ENCODE measurements around the gene INPP5A.
"Not testable (repeated sequence)": the region's sequence is repeated elsewhere in the genome, so short reads cannot be mapped to it uniquely, and the experiment has no call there.

The INPP5A gene

DNA sequence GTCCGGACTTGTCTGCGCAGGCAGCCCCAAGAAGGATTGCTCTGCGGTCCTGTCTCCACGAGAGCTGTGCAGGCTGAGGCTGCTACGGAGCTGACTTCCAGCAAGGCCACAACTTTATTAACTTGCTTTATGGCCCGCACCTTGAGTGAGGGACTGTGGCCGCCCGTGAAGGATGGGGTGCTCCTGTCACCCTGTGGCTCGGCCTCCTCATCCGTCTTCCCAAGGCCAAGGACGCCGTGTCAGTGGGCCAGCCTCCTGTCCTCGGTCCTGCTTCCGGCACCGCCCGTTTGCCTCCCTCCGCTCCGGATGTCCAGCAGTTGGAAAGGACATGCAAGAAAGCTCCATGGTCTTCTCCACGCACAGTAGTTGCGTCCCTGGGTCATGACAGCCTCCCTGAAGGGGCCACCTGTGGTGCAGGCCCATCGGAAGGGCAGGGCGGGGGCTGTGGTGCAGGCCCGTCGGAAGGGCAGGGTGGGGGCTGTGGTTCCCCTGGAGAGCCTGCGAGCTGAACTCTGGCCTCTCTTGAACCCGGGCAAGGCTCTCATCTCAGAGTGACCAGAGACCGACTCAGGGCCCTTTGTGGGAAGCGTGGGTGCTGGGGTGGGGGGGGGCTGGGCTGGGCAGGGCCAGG, 161.3 kb downstream of the INPP5A start:
- DNase-seq, result no peak

DNA sequence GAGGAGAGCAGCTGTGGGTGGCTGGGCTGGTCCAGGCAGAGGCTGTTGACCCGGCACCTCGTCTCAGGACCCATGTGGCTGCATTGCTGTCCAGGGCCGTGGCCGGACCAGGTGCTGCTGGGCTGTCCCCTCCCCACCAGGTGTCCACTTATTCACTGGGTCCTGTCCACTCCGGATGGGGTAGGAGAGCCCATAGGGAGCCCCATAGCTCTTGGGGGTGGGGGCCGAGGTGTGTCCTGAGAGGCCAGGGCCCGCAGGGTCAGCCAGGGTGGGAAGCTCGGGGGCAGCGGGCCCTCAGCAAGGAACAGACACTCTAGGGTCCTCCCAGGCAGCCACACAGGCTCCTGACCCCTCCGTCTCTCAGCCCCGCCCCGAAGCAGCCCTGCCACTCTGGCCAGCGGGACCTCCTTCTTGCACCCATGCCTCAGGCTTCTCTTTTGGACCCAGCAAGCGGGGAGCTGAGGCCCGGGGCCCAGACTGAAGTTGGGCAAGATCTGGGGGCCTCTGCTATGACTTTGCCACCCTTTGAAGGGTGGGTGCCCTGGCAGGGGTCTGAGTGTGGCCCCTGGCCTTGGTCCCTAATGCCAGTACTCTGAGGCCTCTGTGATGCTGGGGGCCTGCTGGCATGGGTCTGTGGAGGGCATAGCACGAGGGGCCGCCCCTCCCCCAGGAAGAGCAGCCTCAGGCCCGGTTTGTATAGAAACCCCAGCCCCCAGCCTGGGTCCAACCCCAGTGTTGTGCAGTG, 162.0 kb downstream of the INPP5A start:
- no peak for DNase-seq

DNA sequence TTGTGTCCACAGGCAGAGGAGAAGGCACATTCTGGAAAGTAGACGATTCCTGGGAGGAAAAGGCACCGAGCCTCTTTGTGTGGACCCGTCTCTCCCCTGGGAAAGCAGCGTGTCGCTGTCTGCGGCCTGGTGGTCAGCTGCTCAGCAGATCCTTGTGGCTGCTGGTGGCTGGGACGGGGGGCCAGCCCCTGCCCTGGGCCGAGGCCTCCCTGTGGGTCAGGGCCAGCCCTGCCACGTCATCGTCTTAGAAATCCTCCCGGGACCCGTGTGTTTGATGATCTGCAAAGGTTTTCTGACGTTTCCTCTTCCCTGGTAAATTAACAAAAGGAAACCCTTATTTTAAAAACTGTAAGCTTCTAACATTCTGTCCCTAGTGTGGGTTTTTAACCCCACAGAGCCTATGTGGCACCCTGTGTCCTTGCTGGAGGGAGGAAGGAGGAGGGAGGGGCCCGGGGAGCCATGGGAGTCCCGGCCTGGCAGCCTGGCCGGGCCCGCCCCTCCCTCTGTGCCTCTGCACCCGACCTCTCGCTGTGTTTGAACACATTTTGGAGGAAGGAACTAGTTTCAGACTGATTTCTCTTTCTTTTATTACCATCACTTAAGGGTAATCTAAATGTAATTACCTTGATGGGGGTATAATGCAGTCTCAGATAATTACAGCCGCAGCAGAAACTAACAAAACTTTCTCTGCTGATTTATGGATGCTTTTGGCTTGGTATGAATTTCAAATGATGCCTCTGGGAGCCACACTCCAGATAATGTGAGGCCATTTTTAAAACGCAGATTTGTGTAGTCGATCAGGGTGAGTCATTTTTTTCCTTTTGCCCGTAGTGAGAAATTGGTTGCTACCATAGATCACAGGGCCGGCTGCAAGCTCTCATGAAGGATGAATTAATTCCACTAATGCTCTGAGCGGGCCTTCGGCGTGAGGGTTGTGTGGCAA, 162.8 kb downstream of the INPP5A start:
- peak; percentile 28 for DNase-seq

DNA sequence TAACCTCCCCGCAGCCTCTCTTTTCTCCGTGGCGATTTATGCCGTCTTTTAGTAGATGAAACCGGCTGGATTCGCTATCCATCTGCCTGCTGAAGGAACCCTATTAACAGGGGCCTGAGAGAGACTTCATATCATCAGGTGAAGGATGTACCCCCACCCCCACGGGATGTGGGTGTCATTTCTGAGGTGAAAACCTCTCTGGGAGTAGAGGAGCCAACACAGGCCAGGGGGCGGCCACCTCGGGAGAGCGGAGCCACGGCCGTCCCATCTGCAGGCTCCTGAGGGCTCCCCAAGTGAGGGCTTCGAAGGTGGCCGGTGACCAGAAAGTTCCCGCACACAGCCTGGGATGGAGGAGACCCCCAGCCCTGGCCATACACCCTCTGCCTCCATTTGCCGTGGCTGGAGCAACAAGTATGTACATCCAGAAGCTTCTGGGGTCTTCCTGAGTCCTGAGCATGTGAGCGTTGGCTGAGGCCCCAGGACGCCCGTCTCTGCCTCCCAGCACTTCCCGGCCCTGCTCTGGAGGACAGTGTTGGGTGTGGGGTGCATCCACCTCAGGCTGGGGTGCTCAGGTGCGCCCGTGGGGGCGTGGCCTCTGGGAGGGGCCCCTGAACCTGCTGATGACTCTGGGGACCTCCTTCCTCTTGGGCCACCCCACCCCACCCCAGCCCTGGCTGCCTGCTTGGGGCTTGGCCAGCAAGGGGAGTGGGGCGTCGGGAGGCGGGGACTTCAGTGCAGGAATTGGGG, 163.7 kb downstream of the INPP5A start:
- no peak for DNase-seq

DNA sequence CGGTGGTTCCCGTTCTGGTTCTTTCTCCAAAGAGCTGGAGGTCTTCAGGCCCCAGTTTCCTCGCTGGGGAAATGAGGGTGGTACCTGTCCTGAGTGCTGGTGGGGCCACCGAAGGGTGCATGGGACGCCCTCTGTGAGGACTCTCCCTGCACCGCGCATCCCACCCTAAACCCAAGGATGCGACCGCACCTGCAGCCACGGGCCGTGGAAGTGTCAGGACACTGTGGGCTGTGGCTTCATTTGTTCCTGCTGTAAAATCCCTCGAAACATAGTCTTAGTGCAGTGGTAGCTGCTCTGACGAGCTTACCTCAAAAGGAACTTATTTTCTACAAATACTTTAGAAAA, 164.2 kb downstream of the INPP5A start:
- no peak for DNase-seq

DNA sequence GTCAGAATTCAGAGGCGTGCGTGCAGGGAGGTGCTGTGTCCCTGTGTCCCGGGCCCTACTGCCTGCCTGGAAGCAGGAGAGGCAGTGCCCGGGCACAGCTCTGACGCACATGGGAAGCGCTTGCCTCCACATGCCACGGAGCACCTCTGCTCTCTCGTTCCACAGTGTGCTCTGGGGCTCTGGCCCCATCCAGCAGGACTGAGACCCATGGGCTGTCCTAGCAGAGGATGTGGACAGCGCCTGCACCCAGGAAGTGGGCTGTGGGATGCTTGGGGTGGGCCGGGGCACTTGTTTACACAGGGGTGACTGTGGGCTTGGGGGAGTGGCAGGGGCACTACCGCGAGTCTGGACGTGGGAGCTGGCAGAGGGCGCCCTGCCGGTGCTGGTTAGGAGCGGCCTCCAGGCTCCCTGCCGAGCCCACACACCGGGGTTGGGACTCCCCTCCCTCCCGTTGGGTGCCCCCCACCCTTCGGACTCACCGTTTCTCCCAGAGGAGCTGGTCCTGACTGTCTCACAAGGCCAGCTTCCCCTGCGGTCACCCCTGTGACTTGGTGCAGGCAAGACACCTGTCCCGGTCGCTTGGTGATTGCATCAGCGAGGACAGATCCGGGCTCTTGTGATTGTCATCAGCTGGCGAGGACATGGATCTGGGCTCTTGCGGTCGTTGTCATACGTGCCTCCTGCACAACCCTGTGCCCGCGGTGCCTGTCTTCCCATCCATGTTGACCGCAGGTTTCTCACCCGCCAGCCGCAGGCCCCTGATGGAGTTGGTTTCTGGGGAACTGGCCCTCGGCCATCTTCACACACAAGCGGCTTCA, 165.2 kb downstream of the INPP5A start:
- DNase-seq, result no peak

DNA sequence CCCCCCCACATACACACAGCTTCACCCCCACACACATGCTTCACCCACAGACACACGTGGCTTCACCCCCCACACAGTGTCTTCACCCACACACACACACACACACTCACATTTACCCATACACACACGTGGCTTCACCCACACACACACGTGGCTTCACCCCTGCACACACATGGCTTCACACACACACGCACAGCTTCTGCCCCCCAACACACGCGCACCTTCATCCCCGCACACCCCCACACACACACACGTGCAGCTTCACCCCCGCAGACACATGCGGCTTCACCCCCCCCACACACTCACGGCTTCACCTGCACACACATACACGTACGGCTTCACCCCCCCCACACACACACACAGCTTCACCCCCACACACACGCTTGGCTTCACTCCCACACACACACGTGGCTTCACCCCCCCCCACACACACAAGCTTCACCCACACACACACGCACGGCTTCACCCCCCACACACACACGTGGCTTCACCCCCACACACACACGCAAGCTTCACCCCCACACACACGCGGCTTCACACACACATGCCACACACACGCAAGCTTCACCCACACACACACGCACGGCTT, 165.9 kb downstream of the INPP5A start:
- DNase-seq, result no peak

DNA sequence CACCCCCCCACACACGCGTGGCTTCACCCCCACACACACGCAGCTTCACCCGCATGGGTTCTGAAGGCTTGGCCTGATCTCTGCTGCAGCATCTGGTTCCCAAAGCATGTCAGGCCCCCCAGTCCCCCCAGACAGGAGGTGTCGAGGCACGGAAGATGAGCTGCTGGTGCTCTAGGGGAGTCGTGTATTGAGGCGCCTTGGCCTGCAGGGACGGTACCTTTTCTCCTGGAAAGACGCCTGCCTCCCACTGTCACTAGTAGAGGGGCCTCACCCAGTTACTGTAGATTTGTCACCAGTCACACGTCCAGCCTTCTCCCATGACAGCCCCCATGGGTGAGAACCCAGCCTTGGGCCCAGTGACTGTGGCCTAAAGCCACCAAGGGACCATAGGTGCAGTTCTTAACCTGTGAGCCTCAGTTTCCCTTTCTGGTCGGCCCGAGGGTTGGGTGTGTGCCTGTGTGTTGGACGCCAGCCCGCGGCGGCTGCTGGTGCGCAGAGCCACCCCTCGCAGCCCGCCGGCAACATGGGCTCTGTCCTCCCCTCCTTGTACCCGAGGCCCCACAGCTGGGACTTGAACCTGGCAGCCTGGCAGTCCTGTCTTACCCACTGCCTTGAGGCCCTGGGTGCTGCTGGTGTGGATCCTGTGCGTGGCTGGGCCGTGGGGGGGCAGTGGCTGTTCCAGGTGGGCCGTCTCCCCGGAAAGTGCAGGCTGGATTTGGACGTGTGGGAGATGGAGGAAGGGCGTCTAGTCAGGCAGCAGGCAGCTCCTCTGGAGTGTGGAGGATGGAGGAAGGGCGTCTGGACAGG, 166.6 kb downstream of the INPP5A start:
- DNase-seq, result no peak

DNA sequence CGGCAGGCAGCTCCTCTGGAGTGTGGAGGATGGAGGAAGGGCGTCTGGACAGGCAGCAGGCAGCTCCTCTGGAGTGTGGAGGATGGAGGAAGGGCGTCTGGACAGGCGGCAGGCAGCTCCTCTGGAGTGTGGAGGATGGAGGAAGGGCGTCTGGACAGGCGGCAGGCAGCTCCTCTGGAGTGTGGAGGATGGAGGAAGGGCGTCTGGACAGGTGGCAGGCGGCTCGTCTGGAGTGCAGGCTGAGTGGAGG, 167.2 kb downstream of the INPP5A start:
- DNase-seq, result not testable (repeated sequence)

DNA sequence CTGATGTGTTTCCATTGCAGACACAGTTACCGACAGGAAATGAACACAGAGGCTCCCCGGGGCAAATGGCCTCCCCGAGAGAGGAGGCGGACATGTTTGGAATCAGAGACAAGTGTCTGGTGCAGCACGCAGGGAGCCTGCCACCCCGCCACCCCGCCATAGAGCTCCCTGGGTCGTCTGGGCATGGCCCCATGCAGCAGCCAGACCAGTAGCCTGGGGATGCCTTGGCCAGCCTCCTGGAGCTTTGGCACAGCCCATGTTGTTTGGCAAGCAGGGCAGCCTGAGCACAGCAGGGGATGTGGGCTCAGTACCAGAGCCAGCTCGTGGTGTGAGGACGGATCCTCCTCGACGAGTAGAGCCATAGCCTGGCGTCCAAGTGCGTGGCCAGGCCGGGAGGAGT, 167.6 kb downstream of the INPP5A start:
- DNase-seq, result no peak

DNA sequence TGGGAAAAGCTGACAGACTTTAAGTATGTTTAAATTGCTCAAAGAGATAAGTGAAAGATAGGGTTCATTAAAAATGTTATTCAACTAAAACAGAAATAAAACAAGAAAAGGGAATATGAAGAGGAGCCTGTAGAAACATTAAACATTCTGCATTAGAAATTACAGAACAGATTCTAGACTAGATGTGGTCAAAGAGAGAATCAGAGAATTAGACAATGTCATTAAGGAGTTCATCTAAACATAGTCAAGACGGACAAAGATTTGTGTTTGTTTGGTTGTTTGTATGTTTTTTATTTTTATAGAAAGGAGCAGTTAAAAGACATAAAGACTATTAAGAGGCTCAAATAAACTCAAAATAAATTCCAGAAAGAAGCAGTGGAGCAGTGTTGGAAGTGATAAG, 168.4 kb downstream of the INPP5A start:
- no peak for DNase-seq

DNA sequence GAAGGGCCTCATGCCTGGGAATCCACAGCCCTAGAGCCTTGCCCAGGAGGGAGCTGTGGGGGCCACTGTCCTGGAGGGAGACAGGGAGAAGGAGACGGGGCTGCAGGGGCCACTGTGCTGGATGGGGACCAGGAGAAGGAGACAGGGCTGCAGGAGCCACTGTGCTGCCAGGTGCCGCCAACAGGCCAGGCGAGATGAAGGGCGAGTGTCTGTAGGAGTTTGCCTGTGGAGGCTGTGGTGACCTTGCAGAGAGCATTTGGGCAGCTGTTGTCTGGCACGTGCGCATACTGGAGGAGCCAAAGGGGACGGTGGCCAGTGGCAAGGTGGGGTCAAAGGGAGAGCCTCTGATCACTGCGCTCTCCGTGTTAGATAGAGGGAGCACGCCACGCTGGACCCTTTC, 169.1 kb downstream of the INPP5A start:
- DNase-seq, result no peak

DNA sequence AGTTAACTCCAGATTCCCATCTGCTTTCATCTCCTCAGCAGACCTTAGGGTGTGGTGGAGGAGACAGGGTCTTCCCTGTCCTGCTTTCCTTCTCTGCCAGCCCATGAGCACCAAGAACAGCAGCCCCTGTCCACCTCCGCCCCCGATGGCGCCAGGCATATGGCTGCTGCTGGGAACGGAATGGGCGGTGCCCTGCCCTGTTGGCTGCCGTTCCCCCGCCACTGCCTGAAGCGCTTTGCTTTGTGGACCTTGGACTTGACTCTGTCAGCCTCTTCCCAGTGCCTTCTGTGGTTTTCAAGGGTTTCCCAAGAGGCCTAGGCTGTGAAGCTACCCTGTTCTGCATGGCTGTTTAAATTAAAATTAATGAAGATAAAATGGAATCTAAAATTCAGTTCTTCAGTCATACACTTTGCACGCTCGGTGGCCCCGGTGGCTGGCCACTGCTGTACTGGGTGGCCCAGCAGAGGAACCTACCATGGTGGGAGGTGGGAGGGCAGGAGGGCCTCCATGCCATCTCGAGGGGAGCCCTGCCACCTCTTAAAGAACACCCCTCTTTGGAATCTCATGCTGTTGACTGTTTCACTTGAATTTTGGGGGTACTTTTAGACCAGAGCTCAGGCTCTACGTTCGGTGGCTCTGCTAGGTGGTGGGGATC, 169.7 kb downstream of the INPP5A start:
- DNase-seq, result no peak

DNA sequence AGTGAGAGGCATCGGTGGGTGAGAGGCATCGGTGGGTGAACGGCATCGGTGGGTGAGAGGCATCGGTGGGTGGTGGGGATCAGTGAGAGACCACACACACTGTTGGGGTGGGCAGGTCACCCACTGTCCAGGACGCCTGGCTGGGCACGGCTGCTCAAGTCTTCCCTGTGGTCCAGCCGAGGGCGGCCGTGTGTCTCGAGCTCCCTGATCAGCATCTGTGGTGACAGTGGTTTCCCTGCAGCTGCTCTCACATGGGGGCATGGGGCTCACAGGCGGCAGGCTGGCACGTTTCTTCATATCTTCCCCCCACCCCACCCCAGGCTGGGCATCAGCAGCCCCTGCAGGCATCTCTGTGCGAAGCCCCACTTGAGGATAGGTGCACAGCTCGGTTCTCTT, 170.2 kb downstream of the INPP5A start:
- DNase-seq, result no peak

DNA sequence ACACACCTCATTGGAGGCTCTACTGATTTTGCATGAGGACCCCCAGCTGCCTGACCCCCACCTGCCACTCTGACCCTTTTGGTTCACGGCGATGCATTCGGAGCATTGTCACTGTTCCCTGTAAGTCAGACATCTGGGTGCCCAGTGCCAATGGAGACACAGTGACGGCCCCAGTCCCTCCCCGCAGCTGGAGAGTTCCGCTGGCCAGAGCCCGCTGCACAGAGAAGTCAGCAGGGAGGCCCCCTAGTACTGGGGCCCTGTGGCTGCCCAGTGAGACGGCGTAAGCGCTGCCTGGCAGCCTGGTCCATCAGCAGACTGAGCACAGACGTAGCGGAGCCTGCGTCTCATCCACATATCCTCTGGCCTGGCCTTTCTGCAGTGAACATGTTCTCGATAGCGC, 170.9 kb downstream of the INPP5A start:
- no peak for DNase-seq

DNA sequence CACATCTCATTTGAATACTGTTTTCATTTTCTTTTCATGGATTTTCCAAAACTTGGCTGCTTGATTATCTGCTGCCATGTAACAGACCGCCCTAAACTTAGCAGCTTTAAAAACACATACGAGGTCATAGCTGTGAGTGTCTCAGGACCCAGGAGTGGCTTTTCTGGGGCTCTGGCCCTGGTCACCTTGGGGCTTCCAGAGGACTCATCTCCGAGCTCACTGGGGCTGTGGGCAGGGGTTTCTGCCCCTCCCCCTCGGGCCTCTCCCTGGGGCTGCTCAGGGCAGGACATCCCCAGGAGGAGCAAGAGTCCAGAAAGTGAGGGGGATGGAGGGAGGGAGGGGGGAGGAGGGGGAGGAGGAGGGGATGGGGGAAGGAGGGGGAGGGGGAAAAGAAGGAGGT, 171.3 kb downstream of the INPP5A start:
- DNase-seq, result no peak

DNA sequence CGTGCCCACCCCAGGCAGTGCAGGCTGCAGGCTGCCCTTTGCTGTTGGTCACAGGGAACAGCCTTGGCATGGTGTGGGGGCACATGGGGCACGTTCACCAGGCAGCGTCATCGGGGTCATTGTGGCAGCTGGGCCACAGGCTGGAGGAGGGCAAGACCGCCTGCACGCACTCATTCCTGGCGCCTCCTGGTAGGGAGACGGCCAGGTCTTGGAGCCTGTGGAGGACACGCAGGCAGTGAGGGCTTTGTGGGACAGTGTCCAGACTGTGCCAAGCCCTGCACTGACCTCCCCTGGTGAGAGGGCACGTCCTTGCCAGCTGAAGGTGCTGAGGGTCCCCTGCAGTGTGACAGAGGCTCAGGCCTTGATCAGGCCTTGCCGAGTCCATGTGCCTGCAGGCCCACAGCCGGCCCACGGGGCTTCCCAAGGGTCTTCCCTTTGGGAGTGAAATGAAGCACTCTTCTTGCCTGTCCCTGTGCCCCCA, 171.9 kb downstream of the INPP5A start:
- no peak for DNase-seq

DNA sequence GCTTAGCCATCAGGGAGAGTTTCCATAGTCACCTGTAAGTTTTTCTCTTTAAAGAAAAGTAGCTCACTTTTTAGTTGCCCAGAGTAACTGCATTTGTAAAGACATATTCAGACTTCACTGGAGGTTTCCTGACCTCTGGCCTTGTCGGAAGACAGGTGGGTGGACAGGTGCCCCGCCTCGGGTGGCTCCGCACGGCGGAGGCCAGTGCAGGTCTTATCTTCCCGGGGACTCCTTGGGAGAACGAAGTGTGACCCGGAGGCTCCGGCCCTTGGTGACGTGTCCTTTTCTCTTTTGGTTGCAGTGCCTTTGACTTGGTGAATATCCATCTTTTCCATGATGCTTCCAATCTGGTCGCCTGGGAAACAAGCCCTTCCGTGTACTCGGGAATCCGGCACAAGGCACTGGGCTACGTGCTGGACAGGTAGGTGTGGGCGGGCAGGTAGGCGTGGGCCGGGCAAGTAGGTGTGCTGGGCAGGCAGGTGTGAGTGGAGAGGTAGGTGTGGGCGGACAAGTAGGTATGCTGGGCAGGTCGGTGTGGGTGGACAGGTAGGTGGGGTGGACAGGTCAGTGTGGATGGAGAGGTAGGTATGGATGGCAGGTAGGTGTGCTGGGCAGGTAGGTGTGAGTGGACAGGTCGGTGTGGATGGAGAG, 172.6 kb downstream of the INPP5A start:
- no peak for DNase-seq

DNA sequence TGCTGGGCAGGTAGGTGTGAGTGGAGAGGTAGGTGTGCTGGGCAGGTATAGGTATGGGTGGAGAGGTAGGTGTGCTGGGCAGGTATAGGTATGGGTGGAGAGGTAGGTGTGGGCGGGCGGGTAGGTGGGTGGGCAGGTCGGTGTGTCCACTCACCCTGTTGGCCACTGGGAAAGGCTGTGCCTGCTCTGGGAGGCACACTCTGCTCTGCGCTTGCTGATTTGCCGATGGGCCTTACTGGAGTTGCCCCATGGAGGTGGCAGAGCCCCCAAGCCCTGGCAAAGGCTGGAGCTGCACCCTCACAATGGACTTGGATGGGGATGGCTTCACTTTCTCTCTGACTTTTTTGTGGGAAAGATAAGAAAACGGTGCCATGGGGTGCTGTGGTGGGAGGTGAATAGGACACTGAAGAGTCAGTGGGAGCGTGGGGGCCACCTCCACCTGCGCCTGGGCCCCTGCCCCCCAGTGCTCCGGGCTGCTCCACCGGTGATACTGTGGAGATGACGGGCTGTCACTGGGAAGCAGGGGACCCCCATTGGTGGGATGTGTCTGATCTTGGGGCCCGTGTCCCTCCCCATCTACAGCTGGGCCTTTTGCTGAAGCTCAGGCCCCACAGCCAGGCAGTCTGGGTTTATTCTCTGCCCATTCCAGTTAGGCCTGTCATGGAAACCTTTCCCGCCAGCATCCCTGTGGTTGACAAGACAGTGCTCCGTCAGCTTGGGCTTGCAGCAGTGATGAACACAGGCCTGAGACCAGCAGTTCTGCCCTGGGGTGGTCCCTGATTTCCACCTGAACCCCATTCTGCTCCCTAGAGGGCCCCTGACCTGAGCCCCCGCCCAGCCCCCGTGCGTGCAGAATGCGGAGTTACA, 173.4 kb downstream of the INPP5A start:
- no peak for DNase-seq

Data from fibroblast of skin of right biceps (primary cell).